ENCODE results near the gene BCAR3. TPM values are rescaled to one million over a fixed set of nuclear protein-coding genes. Genes with fewer than 3 reads are reported as not detected.

BCAR3 gene
- total and polyA plus RNA-seq, 2 experiments from 2014 or later, result 22.6 to 23.7 TPM

GRCh38 chr1:93692451-93692861, 10.8 kb upstream of the BCAR3 start:
- no peak overlapping the region for H3K4me2 ChIP-seq
- WGBS (ENCODE audit: low lambda C conversion rate, missing lambda C conversion rate), result 63% methylated on average over 2 of the region's 2 CpGs
- no peaks in the 10 kb centered on the region for H3K9me2 ChIP-seq (replicated peaks; ENCODE audit: insufficient read depth)
- H4K20me1 ChIP-seq (ENCODE audit: insufficient read depth, poor library complexity, severe bottlenecking), result no peaks in the 10 kb centered on the region
- no peaks in the 10 kb centered on the region for H3K9me3 ChIP-seq (ENCODE audit: low read depth)
- H3K27me3 ChIP-seq, result no peaks in the 10 kb centered on the region
- no peak for DNase-seq (ENCODE audit: low spot score)
- H3K4me1 ChIP-seq (ENCODE audit: insufficient read depth), result peaks cover 11% of the 10 kb centered on the region
- no peak overlapping the region for H2AFZ ChIP-seq
- H3K79me2 ChIP-seq, result no peaks in the 10 kb centered on the region
- H3K27ac ChIP-seq, result no peak overlapping the region
- H3K36me3 ChIP-seq (replicated peaks; ENCODE audit: insufficient read depth, low read depth), result no peaks in the 10 kb centered on the region
- TF ChIP-seq EZH2 (IDR thresholded peaks at IDR 0.05; ENCODE audit: borderline replicate concordance), result no peak
- TF ChIP-seq, protein P1, sequence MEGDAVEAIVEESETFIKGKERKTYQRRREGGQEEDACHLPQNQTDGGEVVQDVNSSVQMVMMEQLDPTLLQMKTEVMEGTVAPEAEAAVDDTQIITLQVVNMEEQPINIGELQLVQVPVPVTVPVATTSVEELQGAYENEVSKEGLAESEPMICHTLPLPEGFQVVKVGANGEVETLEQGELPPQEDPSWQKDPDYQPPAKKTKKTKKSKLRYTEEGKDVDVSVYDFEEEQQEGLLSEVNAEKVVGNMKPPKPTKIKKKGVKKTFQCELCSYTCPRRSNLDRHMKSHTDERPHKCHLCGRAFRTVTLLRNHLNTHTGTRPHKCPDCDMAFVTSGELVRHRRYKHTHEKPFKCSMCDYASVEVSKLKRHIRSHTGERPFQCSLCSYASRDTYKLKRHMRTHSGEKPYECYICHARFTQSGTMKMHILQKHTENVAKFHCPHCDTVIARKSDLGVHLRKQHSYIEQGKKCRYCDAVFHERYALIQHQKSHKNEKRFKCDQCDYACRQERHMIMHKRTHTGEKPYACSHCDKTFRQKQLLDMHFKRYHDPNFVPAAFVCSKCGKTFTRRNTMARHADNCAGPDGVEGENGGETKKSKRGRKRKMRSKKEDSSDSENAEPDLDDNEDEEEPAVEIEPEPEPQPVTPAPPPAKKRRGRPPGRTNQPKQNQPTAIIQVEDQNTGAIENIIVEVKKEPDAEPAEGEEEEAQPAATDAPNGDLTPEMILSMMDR (IDR thresholded peaks at IDR 0.05; ENCODE audit: poor library complexity), result no peak
- TF ChIP-seq EZH2phosphoT487 (IDR thresholded peaks at IDR 0.05; ENCODE audit: low read depth, severe bottlenecking, unreplicated experiment), result no peak
- no peak overlapping the region for H3K4me3 ChIP-seq

DNA sequence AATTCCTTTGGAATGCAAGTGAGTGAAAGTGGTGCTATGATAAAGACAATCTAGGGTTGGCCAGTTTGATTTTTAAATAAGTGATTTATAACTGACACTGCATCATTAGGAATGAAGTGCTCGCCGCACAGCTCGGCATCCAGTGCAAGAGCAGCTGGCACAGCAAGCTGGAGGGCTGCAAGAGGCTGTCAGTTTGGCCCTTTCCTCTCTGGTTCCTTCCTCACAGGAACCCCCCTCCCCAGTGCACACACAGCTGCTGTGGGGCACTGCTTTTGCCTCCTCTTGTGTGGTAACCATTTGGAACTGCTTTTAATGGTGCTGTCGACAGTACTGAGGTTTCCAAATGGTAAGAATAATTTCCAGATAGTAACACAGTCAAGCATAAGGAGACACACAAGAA, 10.4 kb upstream of the BCAR3 start:
- no peaks in the 10 kb centered on the region for H3K27me3 ChIP-seq
- no peak overlapping the region for H3K27ac ChIP-seq
- H3K4me2 ChIP-seq, result no peak overlapping the region

GRCh38 chr1:93690921-93691789, 9.5 kb upstream of the BCAR3 start:
- Histone ChIP-seq H3K9me3 (ENCODE audit: low read depth) (no peaks in the 10 kb centered on the region), H3K4me2 (no peak overlapping the region), H3K9me2 (replicated peaks; ENCODE audit: insufficient read depth) (no peaks in the 10 kb centered on the region), H4K20me1 (ENCODE audit: insufficient read depth, poor library complexity, severe bottlenecking) (no peaks in the 10 kb centered on the region), H2AFZ (no peak overlapping the region), H3K4me1 (ENCODE audit: insufficient read depth) (peaks cover 11% of the 10 kb centered on the region), H3K79me2 (no peaks in the 10 kb centered on the region), H3K27me3 (no peaks in the 10 kb centered on the region), H3K4me3 (no peak overlapping the region), H3K27ac (no peak overlapping the region), H3K36me3 (replicated peaks; ENCODE audit: insufficient read depth, low read depth) (no peaks in the 10 kb centered on the region)
- WGBS (ENCODE audit: low lambda C conversion rate, missing lambda C conversion rate), result 71% methylated on average over 4 of the region's 4 CpGs
- DNase-seq (ENCODE audit: low spot score), result no peak
- TF ChIP-seq EZH2 (IDR thresholded peaks at IDR 0.05; ENCODE audit: borderline replicate concordance), result no peak
- no peak for TF ChIP-seq EZH2phosphoT487 (IDR thresholded peaks at IDR 0.05; ENCODE audit: low read depth, severe bottlenecking, unreplicated experiment)
- TF ChIP-seq, protein P1 (IDR thresholded peaks at IDR 0.05; ENCODE audit: poor library complexity), result no peak

More for the DNA sequence above, 10.4 kb upstream of the BCAR3 start:
- TF ChIP-seq, protein P1 (IDR thresholded peaks at IDR 0.05; ENCODE audit: poor library complexity), result no peak
- TF ChIP-seq EZH2phosphoT487 (IDR thresholded peaks at IDR 0.05; ENCODE audit: low read depth, severe bottlenecking, unreplicated experiment), result no peak
- no peak for TF ChIP-seq EZH2 (IDR thresholded peaks at IDR 0.05; ENCODE audit: borderline replicate concordance)
- Histone ChIP-seq H2AFZ (no peak overlapping the region), H3K9me3 (ENCODE audit: low read depth) (no peaks in the 10 kb centered on the region), H3K36me3 (replicated peaks; ENCODE audit: insufficient read depth, low read depth) (no peaks in the 10 kb centered on the region), H3K4me3 (no peak overlapping the region), H3K4me1 (ENCODE audit: insufficient read depth) (peaks cover 11% of the 10 kb centered on the region), H3K79me2 (no peaks in the 10 kb centered on the region), H4K20me1 (ENCODE audit: insufficient read depth, poor library complexity, severe bottlenecking) (no peaks in the 10 kb centered on the region), H3K9me2 (replicated peaks; ENCODE audit: insufficient read depth) (no peaks in the 10 kb centered on the region)
- DNase-seq (ENCODE audit: low spot score), result no peak
- WGBS (ENCODE audit: low lambda C conversion rate, missing lambda C conversion rate), result 89% methylated on average over 4 of the region's 4 CpGs
